Brain microvascular endothelial cell (primary cell): ENCODE results near the gene BANK1.

ENCODE experiments used
- DNase-seq: peaks from one replicate; pipeline ENCODE4 v3.0.0-alpha.2; 2020
- H3K27ac ChIP-seq: fragments of 250-450 bp; sonication (Bioruptor Pico); 2 replicates; pipeline ENCODE4 v1.5.1; 2020; ENCODE audit warnings: mild to moderate bottlenecking, moderate library complexity
- H3K27me3 ChIP-seq: fragments of 250-450 bp; sonication (Bioruptor Pico); replicated peaks from 2 replicates; pipeline ENCODE4 v1.5.1; 2020; ENCODE audit warnings: mild to moderate bottlenecking
- H3K36me3 ChIP-seq: fragments of 250-450 bp; sonication (Bioruptor Pico); replicated peaks from 2 replicates; pipeline ENCODE4 v1.5.1; 2020; ENCODE audit warnings: mild to moderate bottlenecking
- H3K4me3 ChIP-seq: 2 replicates; pipeline ENCODE4 v1.5.1; 2011; ENCODE audit warnings: low read depth, mild to moderate bottlenecking, control low read depth, low read length, moderate library complexity
- CTCF ChIP-seq: IDR thresholded peaks from 2 replicates; pipeline ENCODE4 v1.5.1; 2011; ENCODE audit warnings: low read depth, mild to moderate bottlenecking, moderate library complexity, low read length, control low read depth, inconsistent platforms; ENCODE audit errors: missing control alignments
- in situ Hi-C: cut with HindIII; loops from 2 replicates; pipeline ENCODE4 v1.10.0; 2017; ENCODE audit warnings: low sequenced_read_pairs, low pct_ligation_motif_present

Gene BANK1

DNA sequence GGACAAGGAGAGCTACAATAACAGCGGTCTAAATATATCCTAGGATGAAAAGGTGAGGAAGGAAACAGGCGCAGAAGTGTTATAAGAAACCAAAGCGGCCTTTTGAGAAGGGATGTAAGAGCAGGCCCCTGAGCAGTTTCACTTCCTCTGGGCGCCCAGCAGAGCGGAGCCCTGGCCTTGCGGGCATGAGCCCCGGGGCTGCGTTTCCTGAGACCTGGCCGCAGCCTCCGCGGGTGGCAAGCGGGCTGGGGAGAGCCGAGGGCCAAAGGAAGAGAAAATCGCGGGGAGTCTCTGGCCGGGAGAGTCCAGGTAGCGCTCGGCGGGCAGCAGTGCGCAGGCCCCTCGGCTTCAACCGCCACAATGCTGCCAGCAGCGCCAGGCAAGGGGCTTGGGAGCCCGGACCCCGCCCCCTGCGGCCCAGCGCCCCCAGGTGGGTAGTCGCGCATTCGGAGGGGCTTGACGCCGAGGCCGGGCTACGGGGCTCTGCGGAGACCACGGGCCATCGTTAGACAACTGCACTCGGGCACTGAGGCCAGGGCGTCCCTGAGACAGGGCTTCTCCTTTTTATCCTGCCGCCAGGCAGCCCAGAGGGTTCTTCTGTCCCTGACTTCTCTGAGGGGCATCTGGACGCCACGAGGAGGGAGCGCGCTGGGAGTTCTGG lies at the start of gene BANK1:
TSS of gene BANK1 (plus strand) at position 210 of the 661 bp plus-strand sequence. CDS start at position 361, 151 bp downstream.
- Histone ChIP-seq H3K36me3 (no peaks in the 10 kb centered on the region), H3K27ac (no peak within 1 kb of the TSS), H3K27me3 (no peaks in the 10 kb centered on the region), H3K4me3 (peak within 1 kb of the TSS; percentile 64)
- no peak for DNase-seq
- in situ Hi-C loops, result no loop called here
- peak; percentile 49 for TF ChIP-seq CTCF

GRCh38 chr4:101753721-101754120 lies 36.8 kb upstream of the BANK1 start:
- Histone ChIP-seq H3K4me3 (no peak overlapping the region), H3K27ac (no peak overlapping the region), H3K36me3 (no peaks in the 10 kb centered on the region), H3K27me3 (no peaks in the 10 kb centered on the region)
- DNase-seq, result no peak
- in situ Hi-C loops, result no loop called here
- no peak for TF ChIP-seq CTCF

GRCh38 chr4:101756181-101756580 lies 34.3 kb upstream of the BANK1 start:
- in situ Hi-C loops, result no loop called here
- no peak for DNase-seq
- no peak for TF ChIP-seq CTCF
- H3K27ac ChIP-seq, result no peak overlapping the region
- no peak overlapping the region for H3K4me3 ChIP-seq
- H3K36me3 ChIP-seq, result no peaks in the 10 kb centered on the region
- H3K27me3 ChIP-seq, result no peaks in the 10 kb centered on the region

GRCh38 chr4:101761405-101761804 lies 29.1 kb upstream of the BANK1 start:
- Histone ChIP-seq H3K27ac (no peak overlapping the region), H3K36me3 (no peaks in the 10 kb centered on the region), H3K4me3 (no peak overlapping the region), H3K27me3 (no peaks in the 10 kb centered on the region)
- DNase-seq, result no peak
- in situ Hi-C loops, result no loop called here
- TF ChIP-seq CTCF, result no peak

GRCh38 chr4:101762025-101762424 lies 28.5 kb upstream of the BANK1 start:
- no peak overlapping the region for H3K4me3 ChIP-seq
- in situ Hi-C loops, result no loop called here
- H3K27me3 ChIP-seq, result no peaks in the 10 kb centered on the region
- DNase-seq, result no peak
- TF ChIP-seq CTCF, result no peak
- no peaks in the 10 kb centered on the region for H3K36me3 ChIP-seq
- H3K27ac ChIP-seq, result no peak overlapping the region

- Histone ChIP-seq H3K4me3 (no peak overlapping the region), H3K27me3 (no peaks in the 10 kb centered on the region), H3K27ac (no peak overlapping the region), H3K36me3 (no peaks in the 10 kb centered on the region)
- no peak for TF ChIP-seq CTCF
- no peak for DNase-seq
- in situ Hi-C loops, result no loop called here
Observed at GRCh38 chr4:101762534-101762933, 28.0 kb upstream of the BANK1 start.
